Measurements from ENCODE around the gene PTPRT.

The PTPRT gene

DNA sequence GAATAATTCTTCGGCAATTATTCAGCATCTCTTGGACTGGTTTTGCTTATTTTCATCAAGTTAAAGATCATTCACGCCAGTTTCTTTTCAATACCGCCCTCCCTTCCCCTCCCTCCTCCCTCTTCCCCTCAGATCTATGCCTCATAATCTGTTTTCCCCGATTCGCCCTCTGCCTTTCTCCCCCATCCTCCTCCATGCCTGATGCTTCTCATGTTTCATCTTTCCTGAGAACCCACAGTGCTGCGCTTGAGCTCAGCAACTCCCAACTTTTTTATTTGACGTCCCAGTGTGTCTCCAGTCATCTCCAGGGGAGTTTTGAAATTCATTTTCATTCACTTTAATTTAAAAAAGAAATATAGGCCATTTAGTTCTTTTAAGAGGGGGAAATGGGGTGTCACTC, 142.7 kb downstream of the PTPRT start:
- no peak for DNase-seq (ENCODE audit: low spot score)
- in situ Hi-C loops (cut with MboI; ENCODE audit: low sequenced_read_pairs, unreplicated experiment): no loop called here
- TF ChIP-seq, protein P1, sequence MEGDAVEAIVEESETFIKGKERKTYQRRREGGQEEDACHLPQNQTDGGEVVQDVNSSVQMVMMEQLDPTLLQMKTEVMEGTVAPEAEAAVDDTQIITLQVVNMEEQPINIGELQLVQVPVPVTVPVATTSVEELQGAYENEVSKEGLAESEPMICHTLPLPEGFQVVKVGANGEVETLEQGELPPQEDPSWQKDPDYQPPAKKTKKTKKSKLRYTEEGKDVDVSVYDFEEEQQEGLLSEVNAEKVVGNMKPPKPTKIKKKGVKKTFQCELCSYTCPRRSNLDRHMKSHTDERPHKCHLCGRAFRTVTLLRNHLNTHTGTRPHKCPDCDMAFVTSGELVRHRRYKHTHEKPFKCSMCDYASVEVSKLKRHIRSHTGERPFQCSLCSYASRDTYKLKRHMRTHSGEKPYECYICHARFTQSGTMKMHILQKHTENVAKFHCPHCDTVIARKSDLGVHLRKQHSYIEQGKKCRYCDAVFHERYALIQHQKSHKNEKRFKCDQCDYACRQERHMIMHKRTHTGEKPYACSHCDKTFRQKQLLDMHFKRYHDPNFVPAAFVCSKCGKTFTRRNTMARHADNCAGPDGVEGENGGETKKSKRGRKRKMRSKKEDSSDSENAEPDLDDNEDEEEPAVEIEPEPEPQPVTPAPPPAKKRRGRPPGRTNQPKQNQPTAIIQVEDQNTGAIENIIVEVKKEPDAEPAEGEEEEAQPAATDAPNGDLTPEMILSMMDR (IDR thresholded peaks at IDR 0.05; ENCODE audit: borderline replicate concordance, control extremely low read depth, extremely low read depth, insufficient read depth, missing control alignments): no peak

DNA sequence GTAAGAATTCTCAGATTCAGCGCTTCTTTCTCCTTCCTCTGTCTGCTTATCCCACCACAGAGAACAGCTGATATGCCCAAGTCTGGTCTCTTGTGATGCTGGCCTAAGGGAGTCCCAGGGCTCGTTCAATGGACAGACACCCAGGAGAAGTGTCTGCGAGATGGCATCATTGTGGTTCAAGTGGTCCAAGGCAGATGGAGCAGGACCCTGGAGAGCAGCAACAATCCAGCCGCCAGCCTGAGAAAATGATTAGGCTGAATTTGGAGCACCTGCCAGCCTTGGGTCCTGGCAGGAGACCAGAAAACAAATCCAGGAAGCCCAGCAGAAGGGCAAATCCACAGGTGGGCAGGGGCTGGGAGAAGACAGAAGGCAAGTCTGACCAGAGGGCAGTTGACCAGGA, 145.8 kb downstream of the PTPRT start:
- TF ChIP-seq, protein P1 (IDR thresholded peaks at IDR 0.05; ENCODE audit: borderline replicate concordance, control extremely low read depth, extremely low read depth, insufficient read depth, missing control alignments): no peak
- in situ Hi-C loops (cut with MboI; ENCODE audit: low sequenced_read_pairs, unreplicated experiment): no loop called here
- DNase-seq (ENCODE audit: low spot score): no peak

DNA sequence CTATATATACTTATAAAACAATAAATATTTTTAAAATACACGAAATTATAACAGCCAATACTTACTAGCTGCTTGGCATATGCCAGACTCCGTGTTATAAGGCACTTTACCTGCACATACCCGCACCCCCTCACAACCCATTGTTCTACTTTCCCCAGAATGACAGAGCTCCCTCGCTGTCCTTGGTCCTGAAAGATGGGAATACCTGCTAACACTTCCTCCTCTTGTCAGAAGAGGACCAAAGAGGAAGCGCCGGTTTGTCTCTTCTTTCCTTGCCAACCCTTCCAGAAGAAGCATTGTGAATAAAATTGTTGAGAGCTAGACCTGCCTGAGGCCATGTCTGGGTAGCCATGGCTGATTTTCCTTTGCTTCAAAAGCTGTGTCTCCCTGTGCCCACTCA, 149.3 kb downstream of the PTPRT start:
- TF ChIP-seq, protein P1 (IDR thresholded peaks at IDR 0.05; ENCODE audit: borderline replicate concordance, control extremely low read depth, extremely low read depth, insufficient read depth, missing control alignments): no peak
- DNase-seq (ENCODE audit: low spot score): no peak
- in situ Hi-C loops (cut with MboI; ENCODE audit: low sequenced_read_pairs, unreplicated experiment): no loop called here

DNA sequence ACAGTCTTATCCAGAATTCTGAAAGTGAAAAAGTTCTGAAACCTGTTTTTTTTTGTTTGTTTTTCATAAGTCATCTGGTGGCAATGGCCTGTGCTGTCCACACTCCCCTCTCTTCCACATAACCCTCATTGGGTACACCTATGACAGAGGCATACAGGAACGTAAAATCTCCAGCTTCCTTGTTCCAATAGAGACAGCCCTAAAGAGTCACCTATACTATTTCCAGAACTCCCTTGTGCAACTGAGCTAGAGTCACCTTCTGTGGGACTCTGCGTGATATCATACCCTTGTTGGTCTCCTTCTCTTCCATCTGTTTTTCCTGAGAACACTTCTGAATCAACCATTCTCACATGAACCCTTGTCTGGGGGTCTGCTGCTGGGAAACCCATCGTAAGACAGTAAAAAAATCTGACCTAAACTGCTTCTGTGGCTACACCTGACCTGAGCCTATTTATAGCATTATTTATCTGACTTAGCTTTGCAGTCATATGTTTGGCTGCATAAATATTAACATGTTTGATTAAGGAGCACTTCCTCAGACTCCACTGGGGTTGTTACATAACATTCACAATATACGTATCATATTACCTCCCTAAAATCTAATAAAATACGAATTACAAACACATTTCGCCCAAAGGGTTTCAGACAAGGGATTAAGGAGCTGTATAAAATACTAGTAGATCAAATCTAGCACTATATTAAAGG, 151.9 kb downstream of the PTPRT start:
- in situ Hi-C loops (cut with MboI; ENCODE audit: low sequenced_read_pairs, unreplicated experiment): no loop called here
- no peak for DNase-seq (ENCODE audit: low spot score)
- TF ChIP-seq, protein P1 (IDR thresholded peaks at IDR 0.05; ENCODE audit: borderline replicate concordance, control extremely low read depth, extremely low read depth, insufficient read depth, missing control alignments): no peak

DNA sequence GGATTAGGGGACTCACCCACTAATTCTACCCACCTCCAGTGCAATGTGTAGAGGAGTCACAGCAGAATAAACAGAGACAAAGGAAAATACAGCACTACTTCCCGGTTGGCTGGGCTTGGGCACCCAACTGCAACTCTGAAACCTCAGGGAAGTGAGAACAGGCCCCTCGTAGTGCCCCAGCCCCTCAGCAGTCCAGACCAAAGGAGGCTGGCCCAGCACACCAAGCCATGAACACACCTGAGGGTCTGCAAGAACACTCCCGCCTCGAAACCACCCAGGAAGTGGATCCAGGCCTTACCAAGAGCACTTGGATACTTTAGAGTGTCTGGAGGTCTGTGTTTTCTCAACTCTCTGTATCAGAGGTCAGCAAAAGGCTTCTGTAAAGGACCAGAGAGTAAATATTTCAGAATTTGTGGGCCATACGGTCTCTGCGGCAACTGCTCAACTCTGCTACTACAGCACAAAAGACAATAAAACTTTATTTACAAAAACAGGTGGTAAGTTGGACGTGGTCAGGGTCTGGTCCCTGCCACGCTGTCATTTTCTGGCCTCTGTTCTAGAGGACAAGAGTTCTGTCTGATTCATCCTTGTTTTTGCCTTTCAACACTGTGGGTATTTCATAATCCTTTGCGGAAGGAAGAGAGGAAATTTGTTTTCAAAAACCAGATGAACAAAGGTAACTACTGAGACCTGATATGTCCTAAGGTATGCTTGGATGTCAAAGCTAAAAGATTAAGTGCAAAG, 154.6 kb downstream of the PTPRT start:
- in situ Hi-C loops (cut with MboI; ENCODE audit: low sequenced_read_pairs, unreplicated experiment): no loop called here
- TF ChIP-seq, protein P1 (IDR thresholded peaks at IDR 0.05; ENCODE audit: borderline replicate concordance, control extremely low read depth, extremely low read depth, insufficient read depth, missing control alignments): no peak
- DNase-seq (ENCODE audit: low spot score): no peak

DNA sequence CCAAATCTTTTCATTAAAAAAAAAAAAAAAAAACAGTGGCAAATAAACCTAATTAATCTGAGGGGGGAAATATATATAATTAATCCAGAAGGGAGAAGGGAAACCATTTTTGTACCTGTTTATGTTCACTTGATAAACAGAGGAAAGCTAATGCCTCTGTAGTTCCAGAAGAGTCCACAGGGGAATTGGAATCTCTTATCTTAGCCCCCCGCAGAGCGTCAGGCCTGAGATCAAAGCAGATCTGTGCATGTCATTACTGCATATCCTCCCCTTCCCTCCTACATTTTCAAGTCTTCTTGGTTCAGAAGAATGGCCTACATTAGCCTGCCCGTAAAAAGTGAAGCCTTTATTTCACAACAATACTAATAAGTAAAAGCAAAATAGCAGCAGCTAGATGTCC, 157.2 kb downstream of the PTPRT start:
- DNase-seq (ENCODE audit: low spot score): no peak
- in situ Hi-C loops (cut with MboI; ENCODE audit: low sequenced_read_pairs, unreplicated experiment): no loop called here
- TF ChIP-seq, protein P1 (IDR thresholded peaks at IDR 0.05; ENCODE audit: borderline replicate concordance, control extremely low read depth, extremely low read depth, insufficient read depth, missing control alignments): no peak

Data from GM13976 (cell line).